Peyer's patch (tissue), 4 donors: ENCODE data around the gene DTL.

Experiments
- CTCF ChIP-seq, 6 experiments: fragments of 450-650 bp in 4 of 6; fragments of 200-600 bp in 2 of 6; sonication (generic) in 1 of 6; IDR thresholded peaks; one replicate each; pipeline ENCODE4 v1.5.1; 2017 to 2019; ENCODE audit warnings: antibody characterized with exemption in 6 of 6, mild to moderate bottlenecking in 3 of 6, moderate library complexity in 1 of 6
- POLR2A ChIP-seq, 2 donors: fragments of 450-650 bp; IDR thresholded peaks; one replicate each; pipeline ENCODE4 v1.5.1; 2017; ENCODE audit warnings: antibody characterized with exemption in 2 of 2, mild to moderate bottlenecking in 2 of 2, moderate library complexity in 2 of 2

DNA sequence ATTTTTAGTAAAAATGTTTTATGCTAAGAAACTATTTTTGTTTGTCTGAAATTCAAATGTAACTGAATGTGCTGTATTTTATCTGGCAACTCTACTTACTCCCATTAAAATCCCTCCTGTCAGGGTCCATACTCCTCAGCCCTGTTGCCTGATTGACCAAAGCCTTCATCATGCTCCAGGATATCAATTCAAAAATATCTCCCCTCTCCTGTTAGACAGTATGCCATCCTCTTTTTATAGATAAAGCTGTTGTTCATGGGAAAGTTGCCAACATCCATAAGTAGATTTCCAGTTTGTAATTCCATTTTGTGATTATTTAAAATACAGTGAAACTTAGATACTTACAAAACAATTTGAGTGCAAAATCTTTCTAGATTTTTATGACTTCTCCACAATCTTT, 65.7 kb downstream of the DTL start:
- TF ChIP-seq CTCF (IDR thresholded peaks at IDR 0.05) (no peak), POLR2A (IDR thresholded peaks at IDR 0.05) (no peak)
